ENCODE results near the gene TXNRD3.
"Not testable (repeated sequence)": the region's sequence is repeated elsewhere in the genome, so short reads cannot be mapped to it uniquely, and the experiment has no call there.

Gene TXNRD3

DNA sequence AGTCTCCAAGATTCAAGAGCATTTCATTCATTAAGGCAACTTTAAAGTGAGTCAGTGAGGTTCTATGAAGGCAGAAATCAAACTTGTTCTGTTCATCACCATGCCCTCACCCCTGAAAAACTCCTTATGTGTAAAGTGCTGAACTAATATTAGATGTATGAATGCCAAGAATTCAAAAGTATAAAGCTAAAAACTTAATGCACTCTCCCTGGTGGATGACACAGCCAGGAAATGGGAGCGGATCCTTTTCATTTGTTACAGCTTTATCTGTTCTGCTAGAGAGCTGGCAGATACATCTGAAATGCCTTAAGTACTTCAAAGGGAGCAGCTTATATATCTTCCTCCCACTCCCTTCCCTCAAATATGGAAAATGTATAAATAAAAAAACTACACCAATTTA lies 8.2 kb downstream of the TXNRD3 start:
- no peak for DNase-seq
- no peaks in the 10 kb centered on the region for H3K36me3 Mint-ChIP-seq

DNA sequence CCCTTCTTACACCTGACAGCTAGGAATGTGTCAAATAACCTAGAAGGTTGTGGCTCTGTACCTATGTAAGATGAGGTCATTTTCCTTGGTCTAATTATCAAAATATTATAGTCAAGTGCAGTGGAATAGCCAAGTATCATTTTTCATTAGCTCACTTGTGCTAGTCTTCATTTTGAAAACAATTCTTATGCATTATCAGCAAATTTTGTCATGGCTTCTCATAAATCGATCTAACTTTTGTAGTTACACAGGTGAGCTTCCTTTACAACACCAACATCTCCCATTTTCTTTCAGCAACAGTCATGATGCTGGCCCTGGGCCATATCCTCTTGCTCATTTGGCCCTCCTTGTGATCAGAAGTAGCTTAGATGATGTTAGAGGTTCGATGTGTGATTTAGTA lies 10.3 kb downstream of the TXNRD3 start:
- Mint-ChIP-seq H3K36me3 (no peaks in the 10 kb centered on the region), H3K27ac (no peak overlapping the region), H3K27me3 (no peaks in the 10 kb centered on the region), H3K9me3 (no peaks in the 10 kb centered on the region), H3K4me1 (no peaks in the 10 kb centered on the region), H3K4me3 (no peak overlapping the region)
- CTCF ChIA-PET: no interaction called here
- no peak for DNase-seq

More for the DNA sequence above, 8.2 kb downstream of the TXNRD3 start:
- CTCF ChIA-PET: no interaction called here
- no peaks in the 10 kb centered on the region for H3K27me3 Mint-ChIP-seq
- no peak overlapping the region for H3K4me3 Mint-ChIP-seq
- H3K9me3 Mint-ChIP-seq: no peaks in the 10 kb centered on the region
- no peaks in the 10 kb centered on the region for H3K4me1 Mint-ChIP-seq
- no peak overlapping the region for H3K27ac Mint-ChIP-seq

DNA sequence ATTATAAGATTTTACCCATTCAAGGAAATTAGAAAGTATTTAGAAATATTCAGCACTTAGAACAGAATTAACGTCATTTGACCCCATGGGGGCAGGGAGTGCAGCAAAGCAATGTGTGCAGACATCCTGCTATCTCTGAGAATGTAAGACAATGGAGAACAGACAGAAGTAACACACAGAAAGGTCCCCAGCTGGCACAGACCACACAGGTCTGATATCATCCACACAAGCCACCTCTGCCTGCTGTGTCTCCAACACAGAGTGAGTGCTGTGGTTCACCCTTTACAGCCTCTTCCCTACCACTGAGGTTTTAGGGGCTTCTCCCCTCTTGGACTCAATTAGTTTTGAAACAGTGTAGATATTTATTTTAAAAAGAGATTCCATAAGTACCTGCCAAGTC lies 16.1 kb downstream of the TXNRD3 start:
- Mint-ChIP-seq H3K36me3 (no peaks in the 10 kb centered on the region), H3K27me3 (no peaks in the 10 kb centered on the region), H3K27ac (no peak overlapping the region), H3K4me3 (no peak overlapping the region), H3K4me1 (no peaks in the 10 kb centered on the region), H3K9me3 (no peaks in the 10 kb centered on the region)
- CTCF ChIA-PET: no interaction called here
- no peak for DNase-seq

DNA sequence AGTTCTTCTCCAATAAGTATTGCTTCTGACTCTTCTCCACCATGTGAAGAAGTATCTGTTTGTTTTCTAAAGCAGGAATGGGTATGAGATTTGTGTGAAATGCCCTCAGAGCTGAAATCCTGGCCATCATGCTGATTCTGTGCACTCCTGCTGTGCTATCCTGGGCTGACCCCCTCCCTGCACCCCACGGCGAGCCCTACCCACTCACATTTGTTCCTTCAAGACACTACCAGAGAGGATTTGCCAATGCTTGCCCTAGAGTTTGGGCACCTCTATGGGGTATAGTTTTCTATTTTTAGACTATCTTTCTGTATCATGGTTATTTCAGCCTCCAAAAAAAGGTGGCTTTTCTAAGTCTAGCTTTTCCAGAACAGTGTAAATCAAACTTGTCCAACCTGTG lies 18.5 kb downstream of the TXNRD3 start:
- no peak overlapping the region for H3K4me3 Mint-ChIP-seq
- H3K27ac Mint-ChIP-seq: no peak overlapping the region
- no peaks in the 10 kb centered on the region for H3K36me3 Mint-ChIP-seq
- H3K4me1 Mint-ChIP-seq: no peaks in the 10 kb centered on the region
- CTCF ChIA-PET: no interaction called here
- H3K27me3 Mint-ChIP-seq: no peaks in the 10 kb centered on the region
- no peaks in the 10 kb centered on the region for H3K9me3 Mint-ChIP-seq
- no peak for DNase-seq

DNA sequence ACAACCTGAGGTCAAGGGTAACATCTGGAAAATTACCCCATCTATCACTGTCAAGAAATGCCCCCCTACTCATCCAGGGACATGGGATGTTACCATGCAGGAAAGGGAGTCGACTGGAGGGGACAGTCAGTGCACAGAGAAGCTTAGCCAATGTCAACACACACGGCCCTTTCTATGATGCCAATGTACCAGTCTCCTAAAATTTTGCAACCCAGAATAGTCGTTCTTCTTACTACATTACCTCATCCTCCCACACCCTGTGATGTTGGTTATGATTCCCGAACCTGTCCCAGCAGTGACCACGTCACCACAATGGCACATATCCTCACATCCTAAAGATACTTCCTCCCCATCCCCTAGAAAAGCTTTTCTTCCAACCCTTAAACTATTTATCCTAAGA lies 20.1 kb downstream of the TXNRD3 start:
- H3K27ac Mint-ChIP-seq: no peak overlapping the region

DNA sequence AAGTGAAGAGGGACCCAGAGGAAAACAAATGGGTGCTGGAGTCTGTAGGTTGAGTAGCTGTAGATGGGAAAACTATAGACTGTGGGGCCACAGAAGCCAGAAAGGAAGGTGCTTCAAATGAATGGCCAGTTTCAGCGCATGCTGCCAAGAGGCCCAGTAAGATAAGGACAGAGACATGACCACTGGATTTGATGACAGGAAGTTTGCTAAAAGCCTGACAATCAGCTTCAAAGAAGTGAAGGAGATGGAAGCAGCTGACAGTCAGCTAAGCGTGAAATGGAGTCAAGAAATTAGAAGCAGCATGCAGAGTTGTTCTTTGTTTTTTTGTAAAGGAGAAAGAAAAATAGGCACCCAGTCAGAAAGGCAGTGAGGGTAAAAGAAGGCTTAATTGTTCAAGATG lies 24.9 kb downstream of the TXNRD3 start:
- DNase-seq: no peak
- H3K4me1 Mint-ChIP-seq: peaks cover 6% of the 10 kb centered on the region
- no peaks in the 10 kb centered on the region for H3K27me3 Mint-ChIP-seq
- no peak overlapping the region for H3K4me3 Mint-ChIP-seq
- no peaks in the 10 kb centered on the region for H3K9me3 Mint-ChIP-seq
- H3K27ac Mint-ChIP-seq: no peak overlapping the region
- CTCF ChIA-PET: no interaction called here
- H3K36me3 Mint-ChIP-seq: no peaks in the 10 kb centered on the region

More for the DNA sequence above, 20.1 kb downstream of the TXNRD3 start:
- DNase-seq: no peak
- no peaks in the 10 kb centered on the region for H3K9me3 Mint-ChIP-seq
- H3K4me1 Mint-ChIP-seq: peaks cover 5% of the 10 kb centered on the region
- H3K36me3 Mint-ChIP-seq: no peaks in the 10 kb centered on the region
- H3K4me3 Mint-ChIP-seq: no peak overlapping the region
- H3K27me3 Mint-ChIP-seq: no peaks in the 10 kb centered on the region
- CTCF ChIA-PET: interaction anchor here (1.2 kb wide), 1 partner anchor 25 kb away, joined by 3 read pairs; no protein-coding TSS in a partner anchor

DNA sequence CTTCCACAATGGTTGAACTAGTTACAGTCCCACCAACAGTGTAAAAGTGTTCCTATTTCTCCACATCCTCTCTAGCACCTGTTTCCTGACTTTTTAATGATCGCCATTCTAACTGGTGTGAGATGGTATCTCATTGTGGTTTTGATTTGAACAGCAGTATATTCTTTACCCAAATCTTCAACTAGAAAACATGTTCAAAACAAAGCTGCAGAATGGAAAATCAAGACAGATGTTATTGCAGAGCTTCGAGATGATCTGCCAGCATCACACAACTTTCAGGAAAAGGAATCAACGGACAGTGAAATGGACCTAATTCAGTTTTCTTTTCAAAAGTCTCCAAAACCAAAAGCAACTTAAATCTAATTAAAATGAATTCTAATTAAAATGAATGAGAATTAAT lies 29.2 kb downstream of the TXNRD3 start:
- H3K9me3 Mint-ChIP-seq, H3K27ac Mint-ChIP-seq, CTCF ChIA-PET, H3K27me3 Mint-ChIP-seq, DNase-seq, H3K4me3 Mint-ChIP-seq, H3K4me1 Mint-ChIP-seq, H3K36me3 Mint-ChIP-seq: not testable (repeated sequence)

DNA sequence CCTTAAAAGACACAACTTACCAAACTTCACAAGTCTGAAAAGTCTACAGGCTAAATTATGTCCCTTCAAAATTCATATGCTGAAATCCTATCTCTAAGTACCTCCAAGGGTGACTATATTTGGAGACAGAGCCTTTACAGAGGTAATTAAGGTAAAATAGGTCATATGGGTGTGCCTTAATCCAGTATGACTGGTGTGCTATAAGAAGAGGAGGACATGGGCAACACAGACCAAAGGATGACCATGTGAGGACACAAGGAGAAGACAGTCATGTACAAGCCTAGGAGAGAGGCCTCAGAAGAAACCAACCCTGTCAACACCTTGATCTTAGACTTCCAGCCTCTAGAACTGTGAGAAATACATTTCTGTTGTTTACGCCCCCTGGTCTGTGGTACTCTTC lies 32.2 kb downstream of the TXNRD3 start:
- no peak for DNase-seq
- peaks cover 3% of the 10 kb centered on the region for H3K4me1 Mint-ChIP-seq
- no peaks in the 10 kb centered on the region for H3K36me3 Mint-ChIP-seq
- H3K9me3 Mint-ChIP-seq: no peaks in the 10 kb centered on the region
- H3K27ac Mint-ChIP-seq: no peak overlapping the region
- H3K27me3 Mint-ChIP-seq: peaks cover 4% of the 10 kb centered on the region
- H3K4me3 Mint-ChIP-seq: no peak overlapping the region
- CTCF ChIA-PET: interaction anchor here (1.2 to 1.5 kb wide), 2 partner anchors 10 to 56 kb away, joined by 4 to 5 read pairs; no protein-coding TSS in a partner anchor

DNA sequence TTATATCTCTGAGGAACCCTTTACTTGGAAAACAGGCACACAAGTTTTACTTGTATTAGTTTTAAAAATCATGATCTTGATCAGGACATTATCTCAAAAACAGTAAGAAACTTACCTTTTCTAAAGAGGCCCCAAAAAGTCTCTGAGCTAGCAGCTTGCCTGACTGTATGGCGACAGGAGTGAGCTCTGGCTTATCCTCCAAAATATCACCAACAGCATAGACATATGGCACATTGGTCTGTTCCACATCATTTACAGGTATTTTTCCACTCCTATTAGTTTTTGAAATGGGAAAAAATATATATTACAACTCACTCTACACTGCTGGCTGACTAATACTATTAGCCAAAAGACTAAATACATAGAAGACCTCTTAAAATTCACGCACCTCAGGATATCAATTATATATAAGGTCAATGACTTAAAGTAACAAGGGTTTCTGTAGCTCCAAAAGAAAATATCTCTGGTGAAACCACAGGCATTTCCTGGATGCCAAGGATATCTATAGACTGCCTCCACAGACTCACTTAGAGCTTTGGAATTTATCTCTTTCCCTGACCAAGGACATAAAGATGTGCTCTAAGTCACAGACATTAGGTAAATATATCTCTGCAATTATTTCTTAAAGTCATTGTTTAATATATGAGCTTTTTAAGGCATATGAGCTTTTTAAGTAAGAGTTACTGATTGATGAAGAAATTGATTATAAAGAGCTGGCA lies 33.1 kb downstream of the TXNRD3 start:
- CTCF ChIA-PET: interaction anchor here (1.2 to 1.5 kb wide), 2 partner anchors 9 to 57 kb away, joined by 4 to 5 read pairs; no protein-coding TSS in a partner anchor
- no peaks in the 10 kb centered on the region for H3K9me3 Mint-ChIP-seq
- no peak for DNase-seq

DNA sequence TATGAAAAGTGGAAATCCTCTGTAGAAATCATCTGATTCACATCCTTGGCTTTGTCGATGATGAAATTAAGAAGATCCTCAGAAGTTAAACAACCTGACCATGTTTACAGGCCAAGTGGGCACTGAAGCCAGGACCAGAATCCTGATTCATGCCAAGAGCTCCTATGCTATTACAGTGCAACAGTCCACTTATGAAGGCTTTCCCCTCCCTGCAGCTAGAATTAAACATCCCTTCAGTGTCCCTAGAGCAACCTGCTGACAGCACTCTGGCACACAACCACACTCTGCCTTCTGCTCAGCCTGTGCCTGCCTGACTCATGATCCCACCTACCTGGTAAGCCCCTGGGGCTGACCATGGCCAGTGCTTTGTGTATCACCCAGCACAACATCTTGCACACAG lies 33.8 kb downstream of the TXNRD3 start:
- Mint-ChIP-seq H3K27me3 (peaks cover 4% of the 10 kb centered on the region), H3K36me3 (no peaks in the 10 kb centered on the region), H3K4me1 (peaks cover 16% of the 10 kb centered on the region), H3K27ac (no peak overlapping the region), H3K4me3 (no peak overlapping the region), H3K9me3 (no peaks in the 10 kb centered on the region)
- DNase-seq: no peak
- CTCF ChIA-PET: interaction anchor here (0.9 kb wide), 1 partner anchor 11 kb away, joined by 3 read pairs; no protein-coding TSS in a partner anchor

More for the DNA sequence above, 33.1 kb downstream of the TXNRD3 start:
- Mint-ChIP-seq H3K36me3 (no peaks in the 10 kb centered on the region), H3K27me3 (peaks cover 4% of the 10 kb centered on the region), H3K4me3 (no peak overlapping the region), H3K4me1 (peaks cover 12% of the 10 kb centered on the region), H3K27ac (no peak overlapping the region)

DNA sequence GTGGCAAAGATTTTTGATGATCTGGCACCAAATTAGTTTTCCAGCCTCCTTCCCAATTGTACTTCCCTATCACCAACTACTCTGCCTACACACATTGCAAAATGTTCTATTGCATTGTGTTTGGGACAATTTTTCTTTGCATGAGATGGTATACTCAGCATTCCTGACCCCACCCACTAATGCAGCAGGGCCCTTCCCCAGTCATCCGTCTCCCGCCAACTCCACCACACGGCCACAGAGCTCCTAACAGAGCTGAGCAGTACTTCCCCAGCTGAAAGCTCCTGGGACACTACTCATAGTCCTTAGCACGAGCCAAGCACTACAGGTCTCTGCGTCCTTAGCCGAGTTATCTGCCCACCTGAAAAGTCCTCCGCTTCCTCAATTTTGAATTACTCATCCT lies 34.2 kb downstream of the TXNRD3 start:
- Mint-ChIP-seq H3K9me3 (no peaks in the 10 kb centered on the region), H3K27ac (no peak overlapping the region), H3K27me3 (peaks cover 4% of the 10 kb centered on the region), H3K4me3 (no peak overlapping the region), H3K4me1 (peaks cover 16% of the 10 kb centered on the region), H3K36me3 (no peaks in the 10 kb centered on the region)
- CTCF ChIA-PET: interaction anchor here (0.9 kb wide), 1 partner anchor 10 kb away, joined by 3 read pairs; no protein-coding TSS in a partner anchor
- DNase-seq: no peak

DNA sequence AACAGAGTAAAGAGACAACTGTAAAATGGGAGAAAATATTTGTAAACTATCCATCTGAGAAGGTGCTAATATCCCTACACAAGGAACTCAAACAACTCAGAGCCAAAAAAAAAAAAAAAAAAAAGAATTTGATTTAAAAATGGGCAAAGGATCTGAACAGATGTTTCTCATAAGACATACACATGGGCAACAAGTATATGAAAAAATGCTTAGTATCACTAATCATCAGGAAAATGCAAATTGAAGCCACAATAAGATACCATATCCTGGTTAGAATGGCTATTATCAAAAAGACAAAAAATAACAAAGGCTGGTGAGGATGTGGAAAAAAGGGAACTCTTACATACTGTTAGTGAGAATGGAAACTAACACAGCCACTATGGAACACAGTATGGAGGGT lies 36.2 kb downstream of the TXNRD3 start:
- CTCF ChIA-PET: no interaction called here
- no peaks in the 10 kb centered on the region for H3K36me3 Mint-ChIP-seq
- H3K9me3 Mint-ChIP-seq: no peaks in the 10 kb centered on the region
- no peak overlapping the region for H3K27ac Mint-ChIP-seq
- DNase-seq: no peak
- no peak overlapping the region for H3K4me3 Mint-ChIP-seq
- H3K27me3 Mint-ChIP-seq: peaks cover 4% of the 10 kb centered on the region
- peaks cover 17% of the 10 kb centered on the region for H3K4me1 Mint-ChIP-seq

DNA sequence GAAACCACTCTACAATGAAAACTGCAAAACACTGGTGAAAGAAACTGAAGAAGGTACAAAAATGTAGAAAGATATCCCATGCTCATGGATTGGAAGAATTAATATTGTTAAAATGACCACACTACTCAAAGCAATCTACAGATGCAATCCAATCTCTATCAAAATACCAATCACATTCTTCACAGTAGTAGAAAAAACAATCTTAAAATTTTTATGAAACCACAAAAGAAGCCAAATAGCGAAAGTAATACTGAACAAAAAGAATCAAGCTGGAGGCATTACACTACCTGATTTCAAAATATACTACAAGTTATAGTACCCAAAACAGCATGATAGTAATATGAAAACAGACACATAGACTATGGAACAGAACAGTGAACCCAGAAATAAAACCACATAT lies 36.9 kb downstream of the TXNRD3 start:
- DNase-seq: no peak
- Mint-ChIP-seq H3K4me1 (peaks cover 23% of the 10 kb centered on the region), H3K27ac (no peak overlapping the region), H3K9me3 (no peaks in the 10 kb centered on the region), H3K4me3 (no peak overlapping the region), H3K36me3 (no peaks in the 10 kb centered on the region), H3K27me3 (peaks cover 4% of the 10 kb centered on the region)
- CTCF ChIA-PET: no interaction called here

DNA sequence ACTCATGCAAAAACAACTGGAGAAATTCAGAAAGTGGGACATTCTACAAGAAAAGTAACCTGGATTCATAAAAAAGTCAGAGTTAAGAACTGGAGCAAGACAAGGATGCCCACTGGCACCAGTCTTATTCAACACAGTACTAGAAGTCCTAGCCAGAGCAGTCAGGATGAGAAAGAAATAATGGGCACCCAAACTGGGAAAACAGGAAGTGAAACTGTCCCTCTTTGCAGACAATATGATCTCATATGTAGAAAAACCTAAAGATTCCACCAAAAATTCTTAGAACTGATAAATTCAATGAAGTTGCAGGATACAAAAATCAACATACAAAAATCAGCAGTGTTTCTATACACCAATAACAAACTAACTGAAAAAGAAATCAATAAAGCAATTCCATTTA lies 37.4 kb downstream of the TXNRD3 start:
- Mint-ChIP-seq H3K9me3 (no peaks in the 10 kb centered on the region), H3K4me1 (peaks cover 28% of the 10 kb centered on the region), H3K27me3 (peaks cover under 1% of the 10 kb centered on the region), H3K36me3 (no peaks in the 10 kb centered on the region), H3K27ac (no peak overlapping the region), H3K4me3 (no peak overlapping the region)
- CTCF ChIA-PET: no interaction called here
- no peak for DNase-seq

DNA sequence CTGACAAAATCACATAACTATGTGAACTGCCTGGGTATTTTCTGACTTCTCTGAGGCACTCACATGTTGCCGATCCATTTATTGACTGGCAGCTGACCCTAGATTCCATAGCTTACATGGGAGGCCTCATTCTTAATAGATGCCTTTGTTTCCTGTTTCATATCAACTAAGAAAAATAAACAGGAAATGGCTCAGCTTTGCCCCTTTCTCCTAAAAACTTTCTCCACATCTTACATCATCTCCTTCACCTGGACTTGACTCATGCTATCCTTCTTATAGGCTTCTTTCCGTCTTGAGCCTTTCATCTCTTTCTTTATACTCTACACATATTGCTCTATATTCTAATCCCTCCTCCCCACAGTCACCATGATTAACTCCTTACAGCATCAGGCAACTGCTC lies 38.0 kb downstream of the TXNRD3 start:
- Mint-ChIP-seq H3K9me3 (no peaks in the 10 kb centered on the region), H3K36me3 (no peaks in the 10 kb centered on the region), H3K27me3 (no peaks in the 10 kb centered on the region), H3K4me1 (peaks cover 34% of the 10 kb centered on the region), H3K4me3 (no peak overlapping the region), H3K27ac (no peak overlapping the region)
- no peak for DNase-seq
- CTCF ChIA-PET: no interaction called here
